Endothelial cell of umbilical vein (primary cell): ENCODE measurements around the gene KRT222. TPM values are rescaled to one million over a fixed set of nuclear protein-coding genes. Genes with fewer than 3 reads are reported as not detected.

Experiments
- BruUV-seq: library from RNA; stranded (reverse); fragments of 400-500 nt; replicated peaks from 2 replicates; lab custom pipeline; 2021; lab: Mats Ljungman, UMichigan
- CTCF ChIA-PET: fragments of 300-600, 350-600 bp; sonication (Branson Sonifier 250); formaldehyde crosslinking; loops from one replicate; lab custom pipeline; 2021; ENCODE audit warnings: antibody characterized with exemption, inconsistent platforms; lab: Charles Lee
- POLR2A ChIA-PET: fragments of 300-600, 350-600 bp; sonication (Branson Sonifier 250); formaldehyde crosslinking; loops from one replicate; lab custom pipeline; 2021; ENCODE audit warnings: antibody characterized with exemption, inconsistent platforms; lab: Charles Lee
- DNase-seq: peaks from one replicate; pipeline ENCODE4 v3.0.0-alpha.2; 2011; ENCODE audit warnings: low read depth, low spot score
- FAIRE-seq: peaks from 2 replicates; lab custom pipeline; 2011; peaks lifted over from hg19 to GRCh38; lab: Jason Lieb, UNC
- H2AFZ ChIP-seq: 2 replicates; pipeline ENCODE4 v1.6.0; 2012; ENCODE audit warnings: low read depth, low read length, control low read depth, inconsistent platforms
- H3K27ac ChIP-seq: 2 replicates; pipeline ENCODE4 v1.5.1; 2011; ENCODE audit warnings: low read depth, mild to moderate bottlenecking, control low read depth, low read length, moderate library complexity; ENCODE audit not compliant: insufficient read depth
- H3K27me3 ChIP-seq, 2 experiments: 2 replicates each; pipeline versions ENCODE4 v1.6.0 to v1.6.1; 2011; ENCODE audit warnings: low read length in 2 of 2, mixed read lengths in 1 of 2; ENCODE audit not compliant: control insufficient read depth in 2 of 2, insufficient read depth in 2 of 2
- H3K36me3 ChIP-seq, 2 experiments: 2 replicates in 1 of 2; 3 replicates in 1 of 2; pipeline ENCODE4 v1.5.1; 2011; ENCODE audit warnings: low read length in 2 of 2, mild to moderate bottlenecking in 1 of 2, moderate library complexity in 1 of 2; ENCODE audit not compliant: control insufficient read depth in 2 of 2, insufficient read depth in 2 of 2; ENCODE audit errors: extremely low read depth in 1 of 2
- H3K4me1 ChIP-seq: 3 replicates; pipeline ENCODE4 v1.5.1; 2011; ENCODE audit warnings: mild to moderate bottlenecking, low read length; ENCODE audit not compliant: control insufficient read depth, insufficient read depth; ENCODE audit errors: extremely low read depth
- H3K4me2 ChIP-seq: 2 replicates; pipeline ENCODE4 v1.6.1; 2011; ENCODE audit warnings: low read length, control low read depth, mixed read lengths; ENCODE audit not compliant: insufficient read depth
- H3K4me3 ChIP-seq, 3 experiments: fragments of 200-600 bp in 1 of 3; sonication (generic), shearing (Covaris generic) in 1 of 3; replicated peaks in 1 of 3; 2 replicates each; pipeline ENCODE4 v1.5.1; 2011 to 2016; ENCODE audit warnings: control low read depth in 3 of 3, low read length in 3 of 3, mild to moderate bottlenecking in 2 of 3, inconsistent platforms in 1 of 3, low read depth in 1 of 3, moderate library complexity in 1 of 3; ENCODE audit not compliant: insufficient read depth in 1 of 3
- H3K79me2 ChIP-seq: 2 replicates; pipeline ENCODE4 v1.6.0; 2012; ENCODE audit warnings: low read length, inconsistent platforms; ENCODE audit not compliant: control insufficient read depth, insufficient read depth
- H3K9ac ChIP-seq: replicated peaks from 2 replicates; pipeline ENCODE3; 2011; ENCODE audit warnings: low read length, control low read depth; ENCODE audit not compliant: insufficient read depth; ENCODE audit errors: extremely low read depth
- H3K9me1 ChIP-seq: replicated peaks from 3 replicates; pipeline ENCODE4 v1.6.0; 2011; ENCODE audit warnings: mild to moderate bottlenecking, low read length; ENCODE audit not compliant: control insufficient read depth, insufficient read depth; ENCODE audit errors: extremely low read depth
- H3K9me3 ChIP-seq: replicated peaks from 2 replicates; pipeline ENCODE4 v1.5.1; 2012; ENCODE audit warnings: low read length, inconsistent platforms; ENCODE audit not compliant: control insufficient read depth, insufficient read depth
- H4K20me1 ChIP-seq: replicated peaks from 2 replicates; pipeline ENCODE3; 2011; ENCODE audit warnings: mild to moderate bottlenecking, low read length; ENCODE audit not compliant: control insufficient read depth, insufficient read depth; ENCODE audit errors: extremely low read depth
- CTCF ChIP-seq, 2 donors: IDR thresholded peaks; 1 replicate in 1 of 2; 2 replicates in 1 of 2; pipeline ENCODE4 v1.5.1; 2011; ENCODE audit warnings: low read length in 2 of 2, mild to moderate bottlenecking in 2 of 2, moderate library complexity in 2 of 2, control low read depth in 1 of 2, inconsistent platforms in 1 of 2, low read depth in 1 of 2; ENCODE audit not compliant: insufficient read depth in 1 of 2; ENCODE audit errors: extremely low read depth in 1 of 2
- EZH2 ChIP-seq: IDR thresholded peaks from 2 replicates; pipeline ENCODE4 v1.6.1; 2012; ENCODE audit warnings: borderline replicate concordance, low read depth, mild to moderate bottlenecking, moderate library complexity, low read length, inconsistent platforms; ENCODE audit not compliant: severe bottlenecking
- FOS ChIP-seq: IDR thresholded peaks from 2 replicates; pipeline ENCODE4 v1.6.1; 2011; ENCODE audit warnings: mild to moderate bottlenecking, low read length, moderate library complexity, borderline replicate concordance; ENCODE audit not compliant: insufficient read depth
- GATA2 ChIP-seq: IDR thresholded peaks from 2 replicates; pipeline ENCODE4 v1.7.0; 2011; ENCODE audit warnings: low read depth, mild to moderate bottlenecking, moderate library complexity, mixed read lengths, low read length; ENCODE audit not compliant: insufficient read length, insufficient read depth
- JUN ChIP-seq: IDR thresholded peaks from 2 replicates; pipeline ENCODE4 v1.6.1; 2011; ENCODE audit warnings: borderline replicate concordance, low read depth; ENCODE audit not compliant: insufficient read length, insufficient read depth
- MYC ChIP-seq: IDR thresholded peaks from one replicate; pipeline ENCODE4 v1.6.1; 2011; ENCODE audit warnings: mild to moderate bottlenecking, low read depth, low read length
- POLR2A ChIP-seq: IDR thresholded peaks from 2 replicates; pipeline ENCODE4 v1.6.1; 2012; ENCODE audit warnings: low read depth, mild to moderate bottlenecking, control low read depth, low read length
- POLR2AphosphoS5 ChIP-seq: IDR thresholded peaks from 2 replicates; pipeline ENCODE4 v1.6.1; 2012; ENCODE audit warnings: low read depth, mild to moderate bottlenecking, control low read depth, low read length, moderate library complexity; ENCODE audit not compliant: insufficient read depth
- dilution Hi-C: fragments of 300-500 bp; cut with MboI; formaldehyde crosslinking; loops from one replicate; pipeline ENCODE4 v1.15.0; 2019; ENCODE audit warnings: low sequenced_read_pairs; ENCODE audit not compliant: extremely low pct_ligation_motif_present
- intact Hi-C: fragments of 100-400 bp; cut with micrococcal nuclease; formaldehyde crosslinking; loops from one replicate; pipeline ENCODE4 v1.10.0; 2022
- polyA plus RNA-seq, 4 experiments: library from polyadenylated mRNA; depleted of rRNA in 3 of 4; stranded (reverse) in 3 of 4; unstranded in 1 of 4; fragments of >200 nt; gene quantifications; 2 replicates each; pipeline versions ENCODE4 v1.2.1 to v1.2.3, GENCODE V29; 2011 to 2012; ENCODE audit warnings: missing spikeins in 1 of 4
- total RNA-seq: library from RNA; stranded (reverse); gene quantifications from 2 replicates; pipeline ENCODE4 v1.2.3, GENCODE V29; 2021
- TF ChIP-seq, protein P1 (sequence below): IDR thresholded peaks from 2 replicates; pipeline ENCODE4 v1.6.1; 2011; ENCODE audit not compliant: insufficient read depth, insufficient read length

The KRT222 gene
- total and polyA plus RNA-seq, 2 donors (not counting 3 experiments of a cell fraction or from before 2014, with no cell fraction given): not detected

GRCh38 chr17:40612599-40613244 is 52.3 kb downstream of the KRT222 start:
- ChIA-PET CTCF (no interaction called here), POLR2A (no interaction called here)
- Histone ChIP-seq H3K4me1 (no peaks in the 10 kb centered on the region), H3K9me1 (no peaks in the 10 kb centered on the region), H3K4me3 (no peak overlapping the region), H3K9me3 (no peaks in the 10 kb centered on the region), H2AFZ (no peak overlapping the region), H3K4me2 (no peak overlapping the region), H4K20me1 (no peaks in the 10 kb centered on the region), H3K27ac (no peak overlapping the region), H3K27me3 (peaks cover 17 to 19% of the 10 kb centered on the region in 2 experiments), H3K36me3 (no peaks in the 10 kb centered on the region), H3K79me2 (no peaks in the 10 kb centered on the region), H3K9ac (no peak overlapping the region)
- dilution Hi-C loops: no loop called here
- intact Hi-C loops: no loop called here
- no TSS peak for BruUV-seq
- FAIRE-seq: no peak
- TF ChIP-seq JUN (no peak), POLR2AphosphoS5 (no peak), MYC (no peak), FOS (no peak), EZH2 (no peak), GATA2 (no peak), CTCF (IDR thresholded peaks at IDR 0.05; ENCODE audit: extremely low read depth in 1 of 2, insufficient read depth in 1 of 2, low read depth in 1 of 2, low read length in 2 of 2) (no peak), POLR2A (no peak)
- TF ChIP-seq, protein P1, sequence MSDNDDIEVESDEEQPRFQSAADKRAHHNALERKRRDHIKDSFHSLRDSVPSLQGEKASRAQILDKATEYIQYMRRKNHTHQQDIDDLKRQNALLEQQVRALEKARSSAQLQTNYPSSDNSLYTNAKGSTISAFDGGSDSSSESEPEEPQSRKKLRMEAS: no peak
- DNase-seq: no peak
